Suprapubic skin (tissue), 4 donors: ENCODE results near the gene NPTXR. TPM values are rescaled to one million over a fixed set of nuclear protein-coding genes. Genes with fewer than 3 reads are reported as not detected.

Experiments
- DNase-seq, 2 donors: peaks; one replicate each; pipeline ENCODE4 v3.0.0-alpha.2; 2019; ENCODE audit warnings: low spot score in 2 of 2
- H3K27ac ChIP-seq: fragments of 200-600 bp; sonication (generic); one replicate; pipeline ENCODE4 v1.5.1; 2019
- H3K27me3 ChIP-seq: fragments of 200-600 bp; sonication (generic); one replicate; pipeline ENCODE4 v1.5.1; 2019
- H3K36me3 ChIP-seq: fragments of 200-600 bp; sonication (generic); one replicate; pipeline ENCODE4 v1.5.1; 2019
- H3K4me1 ChIP-seq: fragments of 200-600 bp; sonication (generic); one replicate; pipeline ENCODE4 v1.5.1; 2019
- H3K4me3 ChIP-seq: fragments of 200-600 bp; sonication (generic); one replicate; pipeline ENCODE4 v1.5.1; 2019; ENCODE audit warnings: mild to moderate bottlenecking
- H3K9me3 ChIP-seq: fragments of 200-600 bp; sonication (generic); one replicate; pipeline ENCODE4 v1.5.1; 2019
- EP300 ChIP-seq: sonication (generic); formaldehyde crosslinking; IDR thresholded peaks from one replicate; pipeline ENCODE4 v1.6.1; 2017; ENCODE audit warnings: antibody characterized with exemption
- POLR2A ChIP-seq, 2 donors: fragments of 450-650 bp; IDR thresholded peaks; one replicate each; pipeline ENCODE4 v1.6.1; 2017; ENCODE audit warnings: antibody characterized with exemption in 2 of 2, mild to moderate bottlenecking in 2 of 2, moderate library complexity in 2 of 2
- POLR2AphosphoS5 ChIP-seq, 3 donors: sonication (generic); formaldehyde crosslinking; IDR thresholded peaks; one replicate each; pipeline ENCODE4 v1.6.1; 2017; ENCODE audit warnings: antibody characterized with exemption in 3 of 3
- WGBS: methylation state at CpG from one replicate; pipeline ENCODE4 v1.1.5; 2018; 5-methylcytosine and 5-hydroxymethylcytosine counted together
- total RNA-seq, 4 donors: library from RNA; depleted of rRNA; stranded (reverse); fragments of >200 nt; gene quantifications; one replicate each; pipeline ENCODE4 v1.1.0, GENCODE V29; 2016
- TF ChIP-seq, protein P1 (sequence below), 2 donors: fragments of 200-600 bp in 1 of 2; fragments of 450-650 bp in 1 of 2; sonication (generic) in 1 of 2; IDR thresholded peaks; one replicate each; pipeline ENCODE4 v1.5.1; 2016 to 2019; ENCODE audit warnings: antibody characterized with exemption in 2 of 2, mild to moderate bottlenecking in 1 of 2, moderate library complexity in 1 of 2

Gene NPTXR
- total RNA-seq, 4 donors from 2014 or later: 1.0 to 2.4 (median 2.1) TPM

DNA sequence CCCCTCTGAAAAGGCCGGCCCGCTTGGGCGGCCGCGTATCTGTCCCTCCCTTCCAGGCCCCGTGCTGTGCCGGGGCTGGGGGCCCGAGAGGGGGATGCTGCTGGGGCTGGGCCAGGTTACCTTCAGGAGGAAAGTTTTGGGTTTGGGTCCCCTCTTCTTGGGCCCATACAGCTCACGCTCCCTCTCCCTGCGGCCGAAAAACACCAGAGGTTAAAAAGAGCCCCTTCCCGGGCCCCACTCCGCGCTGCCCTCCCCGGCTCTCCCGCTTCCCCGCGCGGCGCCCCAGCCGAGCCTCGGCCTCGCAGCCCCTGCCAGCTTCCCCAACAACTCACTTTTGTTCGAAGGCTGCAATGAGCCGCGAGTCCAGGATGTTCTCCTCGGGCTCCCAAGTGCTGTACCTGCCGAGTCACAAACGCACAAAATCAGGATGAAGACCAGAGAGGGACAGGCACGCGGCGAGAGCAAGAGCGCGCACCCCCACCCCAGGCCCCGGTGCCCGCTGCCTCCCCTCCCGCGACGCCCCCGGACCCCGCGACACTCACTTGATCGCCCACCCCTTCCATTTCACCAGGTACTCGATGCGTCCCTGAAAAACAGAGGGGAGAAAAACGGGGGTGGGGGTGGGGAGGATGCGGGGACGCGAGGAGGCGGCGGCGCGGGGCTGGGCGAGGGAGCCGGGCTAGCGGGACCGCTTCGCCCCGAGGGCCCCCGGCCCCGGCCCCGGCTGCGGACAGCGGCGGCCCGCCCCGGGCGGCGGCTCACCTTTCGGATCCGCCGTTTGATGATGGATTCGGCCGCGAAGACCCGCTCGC is 27.7 kb upstream of the NPTXR start:
- TF ChIP-seq, protein P1, sequence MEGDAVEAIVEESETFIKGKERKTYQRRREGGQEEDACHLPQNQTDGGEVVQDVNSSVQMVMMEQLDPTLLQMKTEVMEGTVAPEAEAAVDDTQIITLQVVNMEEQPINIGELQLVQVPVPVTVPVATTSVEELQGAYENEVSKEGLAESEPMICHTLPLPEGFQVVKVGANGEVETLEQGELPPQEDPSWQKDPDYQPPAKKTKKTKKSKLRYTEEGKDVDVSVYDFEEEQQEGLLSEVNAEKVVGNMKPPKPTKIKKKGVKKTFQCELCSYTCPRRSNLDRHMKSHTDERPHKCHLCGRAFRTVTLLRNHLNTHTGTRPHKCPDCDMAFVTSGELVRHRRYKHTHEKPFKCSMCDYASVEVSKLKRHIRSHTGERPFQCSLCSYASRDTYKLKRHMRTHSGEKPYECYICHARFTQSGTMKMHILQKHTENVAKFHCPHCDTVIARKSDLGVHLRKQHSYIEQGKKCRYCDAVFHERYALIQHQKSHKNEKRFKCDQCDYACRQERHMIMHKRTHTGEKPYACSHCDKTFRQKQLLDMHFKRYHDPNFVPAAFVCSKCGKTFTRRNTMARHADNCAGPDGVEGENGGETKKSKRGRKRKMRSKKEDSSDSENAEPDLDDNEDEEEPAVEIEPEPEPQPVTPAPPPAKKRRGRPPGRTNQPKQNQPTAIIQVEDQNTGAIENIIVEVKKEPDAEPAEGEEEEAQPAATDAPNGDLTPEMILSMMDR (IDR thresholded peaks at IDR 0.05): no peak
- TF ChIP-seq POLR2AphosphoS5 (IDR thresholded peaks at IDR 0.05) (no peak), EP300 (no peak), POLR2A (IDR thresholded peaks at IDR 0.05) (no peak)
- H3K4me1 ChIP-seq: peaks cover 47% of the 10 kb centered on the region
- 2% methylated on average over 10 of the region's 77 CpGs for WGBS

DNA sequence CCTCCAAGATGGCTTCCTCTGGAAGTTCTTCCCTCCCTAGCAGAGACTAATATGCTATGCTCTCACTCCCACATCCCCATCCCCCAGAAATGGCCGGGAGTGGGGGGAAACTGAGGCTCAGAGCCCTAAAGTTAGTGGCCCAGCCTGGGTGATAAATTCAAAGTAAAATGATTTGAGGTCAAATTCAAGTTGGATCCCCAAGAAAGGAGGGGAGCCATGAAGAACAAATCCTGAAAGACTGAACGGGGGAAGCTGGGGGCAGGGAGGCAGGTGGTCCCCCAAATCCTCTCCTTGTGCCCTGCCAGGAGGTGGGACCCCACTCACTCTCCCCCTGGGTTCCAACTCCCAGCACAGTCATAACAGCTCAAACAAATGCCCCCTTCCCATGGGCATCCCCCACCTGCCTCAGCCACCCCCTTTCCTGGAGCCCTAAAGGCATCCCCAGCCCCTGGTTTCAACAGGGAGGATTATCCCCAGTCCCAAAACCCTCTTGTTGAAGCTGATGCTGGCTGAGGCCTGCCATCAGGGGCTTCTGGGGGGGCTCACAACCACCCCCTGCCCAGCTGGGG is 27.0 kb upstream of the NPTXR start:
- peak; percentile 59 to 67 for DNase-seq
- H3K4me1 ChIP-seq: peaks cover 49% of the 10 kb centered on the region
- TF ChIP-seq EP300: no peak
- TF ChIP-seq, protein P1 (IDR thresholded peaks at IDR 0.05): no peak
- no peak for TF ChIP-seq POLR2A (IDR thresholded peaks at IDR 0.05)
- TF ChIP-seq POLR2AphosphoS5 (IDR thresholded peaks at IDR 0.05): no peak
- H3K27ac ChIP-seq: peak overlapping the region; percentile 91
- no peaks in the 10 kb centered on the region for H3K9me3 ChIP-seq
- H3K4me3 ChIP-seq: peak overlapping the region; percentile 85
- no peaks in the 10 kb centered on the region for H3K27me3 ChIP-seq
- 28% methylated on average over 2 of the region's 2 CpGs for WGBS
- H3K36me3 ChIP-seq: peaks cover 12% of the 10 kb centered on the region

More for the DNA sequence above, 27.7 kb upstream of the NPTXR start:
- no peaks in the 10 kb centered on the region for H3K27me3 ChIP-seq
- peak; percentile 69 to 70 for DNase-seq
- peaks cover 5% of the 10 kb centered on the region for H3K36me3 ChIP-seq
- peak overlapping the region; percentile 85 for H3K4me3 ChIP-seq
- no peaks in the 10 kb centered on the region for H3K9me3 ChIP-seq
- peak overlapping the region; percentile 91 for H3K27ac ChIP-seq

DNA sequence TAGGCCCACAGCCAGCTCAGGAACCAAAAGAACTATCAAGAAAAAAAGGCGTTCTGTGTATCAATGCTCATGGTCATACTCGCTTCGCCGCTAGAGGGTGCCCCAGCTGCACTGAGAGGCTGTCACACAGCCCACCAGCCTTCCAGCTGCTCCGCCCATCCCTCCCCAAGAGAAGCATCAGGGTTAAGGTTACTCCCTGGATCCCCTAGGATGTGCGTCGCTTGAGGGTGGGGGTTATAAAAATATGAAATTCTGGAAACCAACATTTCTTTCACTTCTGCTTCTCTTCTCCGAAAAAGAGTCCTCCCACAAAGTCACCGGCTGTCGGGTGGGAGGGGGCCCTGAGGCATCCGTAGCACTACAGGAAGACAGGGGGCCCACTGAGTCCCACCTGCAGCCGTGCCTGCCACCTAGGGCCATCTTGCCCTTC is 26.5 kb upstream of the NPTXR start:
- peaks cover 16% of the 10 kb centered on the region for H3K36me3 ChIP-seq
- H3K4me3 ChIP-seq: peak overlapping the region; percentile 85
- peak; percentile 92 to 93 for DNase-seq
- H3K4me1 ChIP-seq: peaks cover 50% of the 10 kb centered on the region
- TF ChIP-seq, protein P1 (IDR thresholded peaks at IDR 0.05): peak; percentile 93 to 95
- no peak for TF ChIP-seq EP300
- H3K27me3 ChIP-seq: no peaks in the 10 kb centered on the region
- H3K27ac ChIP-seq: peak overlapping the region; percentile 91
- no peaks in the 10 kb centered on the region for H3K9me3 ChIP-seq
- 10% methylated on average over 12 of the region's 12 CpGs for WGBS

DNA sequence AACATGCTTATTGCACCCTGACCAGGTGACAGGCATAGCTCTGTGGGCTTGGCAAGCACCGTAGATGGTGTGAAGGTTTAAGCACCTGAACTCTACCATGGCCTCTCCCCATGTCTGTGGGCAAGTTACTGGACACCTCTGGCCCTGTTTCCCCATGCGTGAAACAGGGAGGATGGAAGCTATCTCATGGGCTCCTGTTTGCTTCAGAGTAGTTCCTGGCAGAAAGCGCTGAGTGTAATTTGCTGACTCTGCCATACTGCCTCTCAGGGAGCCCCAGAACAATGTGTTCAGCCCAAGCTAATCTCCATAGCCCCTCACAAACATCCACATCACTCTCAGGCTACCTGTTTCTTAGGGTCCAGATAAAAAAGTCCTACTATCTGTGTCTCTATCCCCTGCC is 25.8 kb upstream of the NPTXR start:
- H3K4me1 ChIP-seq: peaks cover 57% of the 10 kb centered on the region
- TF ChIP-seq, protein P1 (IDR thresholded peaks at IDR 0.05): no peak
- TF ChIP-seq EP300: no peak
- no peak for TF ChIP-seq POLR2A (IDR thresholded peaks at IDR 0.05)
- DNase-seq: peak in 1 of 2 donors; percentile 24
- peaks cover 16% of the 10 kb centered on the region for H3K36me3 ChIP-seq
- H3K9me3 ChIP-seq: no peaks in the 10 kb centered on the region
- H3K27me3 ChIP-seq: no peaks in the 10 kb centered on the region
- no peak overlapping the region for H3K4me3 ChIP-seq
- H3K27ac ChIP-seq: no peak overlapping the region
- 93% methylated on average over 3 of the region's 3 CpGs for WGBS

DNA sequence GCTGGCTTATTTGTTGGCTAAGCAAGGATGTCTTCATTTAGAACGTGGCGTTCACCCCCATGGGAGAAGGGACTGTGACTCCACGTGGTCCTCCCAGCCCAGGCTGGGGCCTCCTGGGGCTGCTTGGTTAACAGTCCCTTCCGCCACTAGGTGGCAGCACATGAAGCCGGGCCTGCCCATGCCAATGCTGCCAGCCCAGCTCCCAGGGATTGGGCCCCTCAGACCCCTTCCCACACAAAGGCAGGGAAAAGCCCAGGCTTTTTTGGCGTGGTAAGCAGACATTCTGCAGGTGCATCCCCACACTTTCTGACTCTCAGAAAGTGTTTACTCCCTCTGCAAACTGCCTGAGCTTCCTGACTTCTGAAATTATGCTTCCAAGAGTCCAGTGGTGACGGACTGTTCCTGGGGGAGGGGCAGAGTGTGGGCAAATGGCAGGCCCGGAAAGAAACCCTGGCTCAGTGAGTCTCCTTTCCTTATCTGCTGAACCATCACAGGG is 25.1 kb upstream of the NPTXR start:
- 18% methylated on average over 4 of the region's 8 CpGs for WGBS
- Histone ChIP-seq H3K27me3 (no peaks in the 10 kb centered on the region), H3K27ac (no peak overlapping the region), H3K4me3 (no peak overlapping the region), H3K4me1 (peaks cover 64% of the 10 kb centered on the region), H3K36me3 (peaks cover 16% of the 10 kb centered on the region), H3K9me3 (no peaks in the 10 kb centered on the region)
- DNase-seq: peak; percentile 82 to 90
- TF ChIP-seq, protein P1 (IDR thresholded peaks at IDR 0.05): peak; percentile 66 to 87
- TF ChIP-seq POLR2A (IDR thresholded peaks at IDR 0.05): no peak
